Measurements from ENCODE around the gene ASPHD2.

DNA sequence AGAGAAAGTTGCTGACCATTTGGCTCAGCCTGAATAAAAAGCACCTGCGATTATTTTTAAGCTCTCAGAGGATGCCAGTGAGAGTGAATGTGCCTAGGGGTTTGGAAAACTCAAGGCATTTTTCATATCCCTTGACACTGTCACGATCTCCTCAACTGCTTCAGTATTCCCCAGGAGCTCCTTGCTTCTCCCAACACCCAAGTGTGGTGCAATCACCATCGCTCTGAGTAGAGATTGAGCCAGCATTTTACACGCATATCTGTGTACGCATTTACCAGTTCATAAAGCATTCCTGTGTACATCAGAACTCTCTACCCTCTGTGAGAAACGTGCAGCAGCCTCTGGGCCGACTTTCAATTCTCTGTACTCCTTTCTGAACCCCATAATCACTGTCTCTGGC is 56.0 kb downstream of the ASPHD2 start:
- TF ChIP-seq, protein P1, sequence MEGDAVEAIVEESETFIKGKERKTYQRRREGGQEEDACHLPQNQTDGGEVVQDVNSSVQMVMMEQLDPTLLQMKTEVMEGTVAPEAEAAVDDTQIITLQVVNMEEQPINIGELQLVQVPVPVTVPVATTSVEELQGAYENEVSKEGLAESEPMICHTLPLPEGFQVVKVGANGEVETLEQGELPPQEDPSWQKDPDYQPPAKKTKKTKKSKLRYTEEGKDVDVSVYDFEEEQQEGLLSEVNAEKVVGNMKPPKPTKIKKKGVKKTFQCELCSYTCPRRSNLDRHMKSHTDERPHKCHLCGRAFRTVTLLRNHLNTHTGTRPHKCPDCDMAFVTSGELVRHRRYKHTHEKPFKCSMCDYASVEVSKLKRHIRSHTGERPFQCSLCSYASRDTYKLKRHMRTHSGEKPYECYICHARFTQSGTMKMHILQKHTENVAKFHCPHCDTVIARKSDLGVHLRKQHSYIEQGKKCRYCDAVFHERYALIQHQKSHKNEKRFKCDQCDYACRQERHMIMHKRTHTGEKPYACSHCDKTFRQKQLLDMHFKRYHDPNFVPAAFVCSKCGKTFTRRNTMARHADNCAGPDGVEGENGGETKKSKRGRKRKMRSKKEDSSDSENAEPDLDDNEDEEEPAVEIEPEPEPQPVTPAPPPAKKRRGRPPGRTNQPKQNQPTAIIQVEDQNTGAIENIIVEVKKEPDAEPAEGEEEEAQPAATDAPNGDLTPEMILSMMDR (IDR thresholded peaks at IDR 0.05; ENCODE audit: low read depth, low read length, poor library complexity, severe bottlenecking), result no peak
- no peak for TF ChIP-seq EZH2phosphoT487 (IDR thresholded peaks at IDR 0.05; ENCODE audit: borderline replicate concordance, low read length)

Data from DOHH2 (cell line).